SK-N-SH (cell line): ENCODE results near the gene DOCK8.

Experiments used
- EZH2phosphoT487 ChIP-seq: fragments of 200-600 bp; sonication (generic); IDR thresholded peaks from 2 replicates; pipeline ENCODE4 v1.6.1; 2017; ENCODE audit warnings: low read depth, mixed run types, mild to moderate bottlenecking, antibody characterized with exemption, moderate library complexity, borderline replicate concordance
- TF ChIP-seq, protein P1 (sequence below): fragments of 200-600 bp; sonication (generic); IDR thresholded peaks from 2 replicates; pipeline ENCODE4 v1.6.1; 2017; ENCODE audit warnings: antibody characterized with exemption, mild to moderate bottlenecking, moderate library complexity

GRCh38 chr9:503326-503725, 288.7 kb downstream of the DOCK8 start:
- TF ChIP-seq, protein P1, sequence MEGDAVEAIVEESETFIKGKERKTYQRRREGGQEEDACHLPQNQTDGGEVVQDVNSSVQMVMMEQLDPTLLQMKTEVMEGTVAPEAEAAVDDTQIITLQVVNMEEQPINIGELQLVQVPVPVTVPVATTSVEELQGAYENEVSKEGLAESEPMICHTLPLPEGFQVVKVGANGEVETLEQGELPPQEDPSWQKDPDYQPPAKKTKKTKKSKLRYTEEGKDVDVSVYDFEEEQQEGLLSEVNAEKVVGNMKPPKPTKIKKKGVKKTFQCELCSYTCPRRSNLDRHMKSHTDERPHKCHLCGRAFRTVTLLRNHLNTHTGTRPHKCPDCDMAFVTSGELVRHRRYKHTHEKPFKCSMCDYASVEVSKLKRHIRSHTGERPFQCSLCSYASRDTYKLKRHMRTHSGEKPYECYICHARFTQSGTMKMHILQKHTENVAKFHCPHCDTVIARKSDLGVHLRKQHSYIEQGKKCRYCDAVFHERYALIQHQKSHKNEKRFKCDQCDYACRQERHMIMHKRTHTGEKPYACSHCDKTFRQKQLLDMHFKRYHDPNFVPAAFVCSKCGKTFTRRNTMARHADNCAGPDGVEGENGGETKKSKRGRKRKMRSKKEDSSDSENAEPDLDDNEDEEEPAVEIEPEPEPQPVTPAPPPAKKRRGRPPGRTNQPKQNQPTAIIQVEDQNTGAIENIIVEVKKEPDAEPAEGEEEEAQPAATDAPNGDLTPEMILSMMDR = no peak
- no peak for TF ChIP-seq EZH2phosphoT487
